ENCODE measurements around the gene KLF13.

The KLF13 gene

GRCh38 chr15:31298707-31299172 is 27.9 kb upstream of the KLF13 start:
- no peak for TF ChIP-seq CTCF (IDR thresholded peaks at IDR 0.05; ENCODE audit: low read depth, low read length)
- no peak overlapping the region for H3K4me3 ChIP-seq (ENCODE audit: low read depth, low read length)
- no peak for DNase-seq (ENCODE audit: low read depth, low spot score)
- in situ Hi-C loops (cut with HindIII; ENCODE audit: low sequenced_read_pairs) = no loop called here

DNA sequence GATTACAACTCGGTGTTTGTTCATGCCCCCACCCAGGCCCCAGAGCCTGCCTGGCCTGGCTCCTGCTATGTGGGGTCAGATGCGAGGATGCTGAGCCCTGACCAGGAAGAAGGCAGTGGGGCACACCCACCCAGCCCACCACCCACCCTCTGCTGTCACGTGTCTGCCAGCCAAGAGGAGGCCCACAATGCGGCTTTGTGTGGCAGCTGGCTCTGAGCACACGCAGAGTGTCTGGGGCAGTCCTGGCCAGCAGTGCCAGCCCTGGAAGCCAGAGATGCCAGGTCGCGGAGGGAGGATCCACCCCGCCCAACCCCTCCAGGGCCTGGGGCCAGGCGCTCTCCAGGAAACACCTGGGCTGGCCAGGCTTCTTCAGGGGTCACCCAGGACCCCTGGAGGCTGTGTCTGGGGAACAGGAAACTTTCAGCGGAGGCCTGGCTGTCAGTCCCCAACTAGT is 26.4 kb upstream of the KLF13 start:
- in situ Hi-C loops (cut with HindIII; ENCODE audit: low sequenced_read_pairs) = no loop called here
- no peak for TF ChIP-seq CTCF (IDR thresholded peaks at IDR 0.05; ENCODE audit: low read depth, low read length)
- no peak overlapping the region for H3K4me3 ChIP-seq (ENCODE audit: low read depth, low read length)
- no peak for DNase-seq (ENCODE audit: low read depth, low spot score)

DNA sequence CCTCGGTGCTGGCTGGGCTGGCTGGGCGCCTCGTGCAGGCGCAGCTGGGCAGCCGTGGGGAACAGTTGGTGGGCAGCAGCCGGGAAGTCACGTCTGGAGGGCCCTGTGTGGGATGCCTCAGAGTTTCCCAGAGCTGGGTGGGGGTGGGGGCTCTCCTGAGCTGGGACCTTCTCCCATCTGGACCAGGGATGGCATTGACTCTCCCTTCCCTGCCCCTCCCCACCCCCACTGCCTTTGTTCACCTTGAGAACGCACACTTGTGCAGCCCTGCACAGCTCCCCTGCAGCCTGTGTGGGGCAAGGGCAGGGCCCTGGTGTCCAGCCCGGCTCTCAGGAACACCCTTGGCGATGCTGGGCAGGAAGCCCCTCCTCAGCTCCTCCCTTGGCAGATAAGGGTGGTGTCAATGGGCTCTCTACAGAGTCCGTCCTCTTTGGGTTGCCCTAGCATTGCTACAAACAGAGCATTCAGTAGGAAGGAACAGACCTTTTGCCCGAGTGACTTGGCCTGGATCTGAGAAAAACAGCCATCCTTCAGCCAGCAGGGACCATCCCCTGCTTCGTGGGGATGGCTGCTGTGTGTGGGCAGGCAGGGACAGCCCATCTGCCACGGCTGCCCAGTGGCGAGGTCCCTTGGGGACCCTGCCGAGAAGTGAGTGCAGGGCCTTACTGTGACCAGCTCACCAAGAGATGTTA is 25.5 kb upstream of the KLF13 start:
- in situ Hi-C loops (cut with HindIII; ENCODE audit: low sequenced_read_pairs) = no loop called here
- TF ChIP-seq CTCF (IDR thresholded peaks at IDR 0.05; ENCODE audit: low read depth, low read length) = no peak
- DNase-seq (ENCODE audit: low read depth, low spot score) = no peak
- H3K4me3 ChIP-seq (ENCODE audit: low read depth, low read length) = no peak overlapping the region

GRCh38 chr15:31301673-31301990 is 25.0 kb upstream of the KLF13 start:
- in situ Hi-C loops (cut with HindIII; ENCODE audit: low sequenced_read_pairs) = no loop called here
- no peak for DNase-seq (ENCODE audit: low read depth, low spot score)
- TF ChIP-seq CTCF (IDR thresholded peaks at IDR 0.05; ENCODE audit: low read depth, low read length) = no peak
- H3K4me3 ChIP-seq (ENCODE audit: low read depth, low read length) = no peak overlapping the region

- DNase-seq (ENCODE audit: low read depth, low spot score) = no peak
- in situ Hi-C loops (cut with HindIII; ENCODE audit: low sequenced_read_pairs) = no loop called here
- H3K4me3 ChIP-seq (ENCODE audit: low read depth, low read length) = no peak overlapping the region
- no peak for TF ChIP-seq CTCF (IDR thresholded peaks at IDR 0.05; ENCODE audit: low read depth, low read length)
Observed at GRCh38 chr15:31302029-31302657, 24.5 kb upstream of the KLF13 start.

- no peak for DNase-seq (ENCODE audit: low read depth, low spot score)
- TF ChIP-seq CTCF (IDR thresholded peaks at IDR 0.05; ENCODE audit: low read depth, low read length) = no peak
- H3K4me3 ChIP-seq (ENCODE audit: low read depth, low read length) = no peak overlapping the region
- in situ Hi-C loops (cut with HindIII; ENCODE audit: low sequenced_read_pairs) = no loop called here
Observed at GRCh38 chr15:31302778-31303725, 23.6 kb upstream of the KLF13 start.
